Skeletal muscle satellite cell (primary cell): ENCODE measurements around the gene SHISAL2A.
A peak's percentile ranks its signal among the peaks of the same experiment; 100 is the strongest.

Experiments used
- H3K27me3 ChIP-seq: 2 replicates; pipeline ENCODE4 v1.7.0; 2013; ENCODE audit warnings: low read length; ENCODE audit not compliant: control insufficient read depth, insufficient read depth
- H3K36me3 ChIP-seq: 2 replicates; pipeline ENCODE4 v1.7.0; 2013; ENCODE audit warnings: mild to moderate bottlenecking, control low read depth, low read length; ENCODE audit not compliant: insufficient read depth
- H3K4me1 ChIP-seq: 2 replicates; pipeline ENCODE4 v1.7.0; 2013; ENCODE audit warnings: low read length; ENCODE audit not compliant: control insufficient read depth, insufficient read depth
- H3K4me2 ChIP-seq: 2 replicates; pipeline ENCODE4 v1.7.0; 2013; ENCODE audit warnings: mild to moderate bottlenecking, low read length
- H3K4me3 ChIP-seq: 2 replicates; pipeline ENCODE4 v1.7.0; 2013; ENCODE audit warnings: low read length
- H3K9ac ChIP-seq: 2 replicates; pipeline ENCODE4 v1.7.0; 2013; ENCODE audit warnings: mild to moderate bottlenecking, low read depth, low read length, moderate library complexity
- H3K9me3 ChIP-seq: replicated peaks from 2 replicates; pipeline ENCODE4 v1.7.0; 2013; ENCODE audit warnings: mild to moderate bottlenecking, control low read depth, low read length

SHISAL2A gene

DNA sequence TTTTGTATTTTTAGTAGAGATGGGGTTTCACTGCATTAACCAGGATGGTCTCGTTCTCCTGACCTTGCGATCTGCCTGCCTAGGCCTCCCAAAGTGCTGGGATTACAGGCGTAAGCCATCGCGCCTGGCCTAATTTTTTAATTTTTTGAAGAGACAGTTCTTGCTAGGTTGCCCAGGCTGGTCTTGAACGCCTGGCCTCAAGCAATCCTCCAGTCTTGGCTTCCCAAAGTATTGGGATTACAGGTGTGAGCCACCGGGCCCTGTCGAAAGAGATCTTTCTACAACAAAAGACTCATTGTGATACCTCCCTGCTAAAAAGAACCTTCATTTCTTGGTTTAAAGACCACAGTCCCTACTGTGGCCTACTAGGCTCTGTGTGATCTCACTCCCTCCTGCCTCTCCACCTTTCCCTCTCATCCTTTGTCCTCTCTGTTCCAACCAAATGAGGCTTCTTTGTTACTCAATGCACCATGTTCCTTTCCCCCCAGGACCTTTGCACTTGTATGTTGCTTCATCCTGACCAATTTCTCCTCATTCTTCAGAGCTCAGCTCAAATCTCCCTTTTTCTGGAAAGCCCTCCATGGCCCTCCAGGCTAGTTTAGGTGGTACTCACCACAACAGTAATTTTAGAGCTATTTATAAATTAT is 32.3 kb upstream of the SHISAL2A start:
- Histone ChIP-seq H3K9me3 (no peaks in the 10 kb centered on the region), H3K9ac (no peak overlapping the region), H3K4me1 (peaks cover 36% of the 10 kb centered on the region), H3K4me3 (no peak overlapping the region), H3K4me2 (no peak overlapping the region), H3K27me3 (no peaks in the 10 kb centered on the region), H3K36me3 (no peaks in the 10 kb centered on the region)

GRCh38 chr1:52601519-52601918 is 31.4 kb upstream of the SHISAL2A start:
- H3K4me3 ChIP-seq = peak overlapping the region; percentile 75
- peaks cover 36% of the 10 kb centered on the region for H3K4me1 ChIP-seq
- H3K9me3 ChIP-seq = no peaks in the 10 kb centered on the region
- peak overlapping the region; percentile 86 for H3K9ac ChIP-seq
- peak overlapping the region; percentile 84 for H3K4me2 ChIP-seq
- H3K36me3 ChIP-seq = peaks cover under 1% of the 10 kb centered on the region
- no peaks in the 10 kb centered on the region for H3K27me3 ChIP-seq

GRCh38 chr1:52601991-52602855 is 30.7 kb upstream of the SHISAL2A start, which contains the start of gene GPX7:
Gene GPX7, plus strand, starts transcription at chr1:52602371. Its CDS starts 39 bp downstream, at chr1:52602410.
- peak within 1 kb of the TSS; percentile 84 for H3K4me2 ChIP-seq
- no peaks in the 10 kb centered on the region for H3K9me3 ChIP-seq
- no peaks in the 10 kb centered on the region for H3K27me3 ChIP-seq
- peak within 1 kb of the TSS; percentile 75 for H3K4me3 ChIP-seq
- H3K4me1 ChIP-seq = peaks cover 36% of the 10 kb centered on the region
- peak within 1 kb of the TSS; percentile 86 for H3K9ac ChIP-seq
- peaks cover 7% of the 10 kb centered on the region for H3K36me3 ChIP-seq

- Histone ChIP-seq H3K27me3 (no peaks in the 10 kb centered on the region), H3K9ac (peak overlapping the region; percentile 86), H3K4me2 (peak overlapping the region; percentile 84), H3K36me3 (peaks cover 15% of the 10 kb centered on the region), H3K4me3 (peak overlapping the region; percentile 75), H3K4me1 (peaks cover 36% of the 10 kb centered on the region), H3K9me3 (no peaks in the 10 kb centered on the region)
Measured at GRCh38 chr1:52602856-52603600, 29.9 kb upstream of the SHISAL2A start.

DNA sequence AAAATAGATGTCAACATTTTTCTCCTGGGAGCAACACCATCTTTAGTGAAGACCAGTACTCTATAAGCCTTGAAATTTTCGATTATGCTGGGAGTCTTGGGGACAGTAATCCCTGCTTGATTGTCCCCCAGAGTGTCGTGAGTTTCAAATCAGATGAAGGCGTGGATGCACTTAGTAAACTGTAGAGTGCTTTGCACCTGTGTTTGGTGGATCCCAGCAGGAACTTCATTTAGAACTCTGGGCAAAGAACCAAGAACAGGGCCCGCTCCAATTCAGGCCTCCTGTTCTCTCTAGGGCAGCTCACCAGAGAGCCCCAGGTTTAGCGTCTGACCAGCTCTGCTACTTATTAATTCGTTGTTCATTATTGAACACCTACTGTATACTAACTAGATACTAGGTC is 29.3 kb upstream of the SHISAL2A start:
- H3K36me3 ChIP-seq = peaks cover 20% of the 10 kb centered on the region
- peak overlapping the region; percentile 84 for H3K4me2 ChIP-seq
- no peaks in the 10 kb centered on the region for H3K9me3 ChIP-seq
- no peak overlapping the region for H3K4me3 ChIP-seq
- no peaks in the 10 kb centered on the region for H3K27me3 ChIP-seq
- no peak overlapping the region for H3K9ac ChIP-seq
- H3K4me1 ChIP-seq = peaks cover 36% of the 10 kb centered on the region

DNA sequence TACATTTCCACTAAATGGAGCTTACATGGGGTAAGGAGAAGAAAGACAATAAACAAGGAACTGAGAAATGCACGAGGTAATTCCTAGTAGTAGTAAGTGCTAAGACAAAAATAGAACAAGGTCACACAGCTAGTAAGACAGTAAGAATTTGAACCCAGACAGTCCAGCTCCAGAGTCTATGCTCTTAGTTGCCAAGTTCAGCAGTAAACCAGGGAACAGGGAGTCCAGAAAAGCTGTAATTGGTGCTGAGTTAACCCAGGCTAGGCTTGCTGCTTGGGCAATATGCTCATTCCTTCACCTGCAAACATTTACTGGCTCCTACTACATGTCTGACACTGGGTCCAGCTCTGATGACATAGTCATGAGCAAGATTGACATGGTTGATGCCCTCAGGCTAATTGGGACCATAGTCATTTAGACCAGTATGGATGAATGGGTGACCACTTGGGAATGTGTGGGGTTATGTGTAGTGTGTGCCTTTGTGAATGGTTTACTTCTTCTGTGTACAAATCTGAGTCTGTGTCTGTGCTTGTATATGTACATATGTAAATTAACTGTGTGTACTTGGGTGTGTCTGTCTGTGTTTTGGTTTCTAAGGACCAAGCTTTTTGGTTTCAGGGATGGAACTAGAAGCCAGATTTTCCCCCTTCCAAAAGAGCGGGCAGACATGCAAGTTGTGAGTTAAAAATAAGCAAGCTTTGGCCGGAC is 28.8 kb upstream of the SHISAL2A start:
- Histone ChIP-seq H3K27me3 (no peaks in the 10 kb centered on the region), H3K4me3 (no peak overlapping the region), H3K36me3 (peaks cover 20% of the 10 kb centered on the region), H3K4me1 (peaks cover 34% of the 10 kb centered on the region), H3K9ac (no peak overlapping the region), H3K4me2 (peak overlapping the region; percentile 84), H3K9me3 (no peaks in the 10 kb centered on the region)

- H3K9ac ChIP-seq = no peak overlapping the region
- no peak overlapping the region for H3K4me2 ChIP-seq
- no peak overlapping the region for H3K4me3 ChIP-seq
- H3K36me3 ChIP-seq = no peaks in the 10 kb centered on the region
- no peaks in the 10 kb centered on the region for H3K4me1 ChIP-seq
- H3K9me3 ChIP-seq = no peaks in the 10 kb centered on the region
- H3K27me3 ChIP-seq = no peaks in the 10 kb centered on the region
Measured at GRCh38 chr1:52613636-52614373, 19.2 kb upstream of the SHISAL2A start.

DNA sequence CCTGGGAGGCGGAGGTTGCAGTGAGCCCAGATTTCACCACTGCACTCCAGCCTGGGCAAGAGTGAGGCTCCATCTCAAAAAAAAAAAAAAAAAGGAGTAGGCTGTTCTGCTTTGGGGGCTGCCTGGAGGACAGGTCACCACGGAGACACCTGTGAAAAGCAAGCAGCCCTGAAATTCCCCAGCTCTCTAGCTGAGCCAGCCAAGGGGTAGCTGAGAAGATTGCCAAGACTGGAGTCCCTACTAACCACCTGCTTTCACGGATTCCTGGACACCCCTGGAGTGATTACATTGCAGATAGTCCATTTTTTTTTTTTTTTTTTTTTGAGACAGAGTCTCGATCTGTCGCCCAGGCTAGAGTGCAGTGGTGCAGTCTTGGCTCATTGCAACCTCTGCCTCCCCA is 18.3 kb upstream of the SHISAL2A start:
- no peak overlapping the region for H3K4me3 ChIP-seq
- no peak overlapping the region for H3K4me2 ChIP-seq
- no peaks in the 10 kb centered on the region for H3K9me3 ChIP-seq
- no peak overlapping the region for H3K9ac ChIP-seq
- H3K4me1 ChIP-seq = no peaks in the 10 kb centered on the region
- no peaks in the 10 kb centered on the region for H3K27me3 ChIP-seq
- no peaks in the 10 kb centered on the region for H3K36me3 ChIP-seq

GRCh38 chr1:52615489-52616042 is 17.4 kb upstream of the SHISAL2A start:
- H3K36me3 ChIP-seq = no peaks in the 10 kb centered on the region
- H3K27me3 ChIP-seq = no peaks in the 10 kb centered on the region
- no peaks in the 10 kb centered on the region for H3K9me3 ChIP-seq
- no peak overlapping the region for H3K9ac ChIP-seq
- no peaks in the 10 kb centered on the region for H3K4me1 ChIP-seq
- no peak overlapping the region for H3K4me3 ChIP-seq
- no peak overlapping the region for H3K4me2 ChIP-seq

GRCh38 chr1:52621950-52622349 is 11.0 kb upstream of the SHISAL2A start:
- Histone ChIP-seq H3K9ac (no peak overlapping the region), H3K27me3 (no peaks in the 10 kb centered on the region), H3K4me1 (no peaks in the 10 kb centered on the region), H3K36me3 (no peaks in the 10 kb centered on the region), H3K4me2 (no peak overlapping the region), H3K4me3 (no peak overlapping the region), H3K9me3 (no peaks in the 10 kb centered on the region)
